ENCODE measurements around the gene POC1A.

POC1A gene

GRCh38 chr3:52149726-52150125 lies 4.5 kb downstream of the POC1A start:
- TF ChIP-seq CTCF (conservative IDR thresholded peaks at IDR 0.05; ENCODE audit: low read depth): no peak
- CTCF ChIA-PET: interaction anchor here (1.0 kb wide), 1 partner anchor 149 kb away, joined by 5 read pairs; no protein-coding TSS in a partner anchor
- no peak overlapping the region; the same call in 1 of the 2 replicates for H3K27ac ChIP-seq
- POLR2A ChIA-PET (ENCODE audit: low non-redundant PET): no interaction called here
- no peak for DNase-seq (ENCODE audit: low spot score)

- TF ChIP-seq CTCF (conservative IDR thresholded peaks at IDR 0.05; ENCODE audit: low read depth): no peak
- DNase-seq (ENCODE audit: low spot score): no peak
- no peak overlapping the region for H3K27ac ChIP-seq
- ChIA-PET POLR2A (ENCODE audit: low non-redundant PET) (interaction anchor here (0.7 kb wide), 1 partner anchor 153 kb away, joined by 3 read pairs; the partner anchor contains the start of gene RPL29), CTCF (interaction anchor here (0.5 to 1.0 kb wide), 3 partner anchors 96 to 401 kb away, joined by 3 to 5 read pairs (median 5); no protein-coding TSS in a partner anchor)
Observed at GRCh38 chr3:52149021-52149420, 5.2 kb downstream of the POC1A start.

- CTCF ChIA-PET: no interaction called here
- peak overlapping the region; percentile 17; the same call in 1 of the 2 replicates for H3K27ac ChIP-seq
- DNase-seq (ENCODE audit: low spot score): no peak
- POLR2A ChIA-PET (ENCODE audit: low non-redundant PET): no interaction called here
- TF ChIP-seq CTCF (conservative IDR thresholded peaks at IDR 0.05; ENCODE audit: low read depth): no peak
Observed at GRCh38 chr3:52147804-52148203, 6.4 kb downstream of the POC1A start.

- TF ChIP-seq CTCF (conservative IDR thresholded peaks at IDR 0.05; ENCODE audit: low read depth): no peak
- ChIA-PET CTCF (no interaction called here), POLR2A (ENCODE audit: low non-redundant PET) (no interaction called here)
Observed at GRCh38 chr3:52146811-52147210, 7.4 kb downstream of the POC1A start.

GRCh38 chr3:52146189-52146588 lies 8.0 kb downstream of the POC1A start:
- no peak for DNase-seq (ENCODE audit: low spot score)
- no peak overlapping the region for H3K27ac ChIP-seq
- CTCF ChIA-PET: no interaction called here
- POLR2A ChIA-PET (ENCODE audit: low non-redundant PET): no interaction called here
- TF ChIP-seq CTCF (conservative IDR thresholded peaks at IDR 0.05; ENCODE audit: low read depth): no peak

More at GRCh38 chr3:52146811-52147210, 7.4 kb downstream of the POC1A start:
- no peak for DNase-seq (ENCODE audit: low spot score)
- H3K27ac ChIP-seq: 0 out of 2 replicates have a peak overlapping the region, but pooled peaks have one; percentile 10

GRCh38 chr3:52145736-52146110 lies 8.5 kb downstream of the POC1A start:
- peak overlapping the region; percentile 35; the same call in 1 of the 2 replicates for H3K27ac ChIP-seq
- CTCF ChIA-PET: interaction anchor here (0.7 kb wide), 1 partner anchor 71 kb away, joined by 3 read pairs; no protein-coding TSS in a partner anchor
- POLR2A ChIA-PET (ENCODE audit: low non-redundant PET): no interaction called here
- no peak for TF ChIP-seq CTCF (conservative IDR thresholded peaks at IDR 0.05; ENCODE audit: low read depth)
- DNase-seq (ENCODE audit: low spot score): no peak
